GM19397 (cell line): ENCODE measurements around the gene ZDHHC17.

ENCODE experiments used
- ATAC-seq: cut with Tn5 transposase; IDR thresholded peaks from one replicate; pipeline ENCODE4 v1.9.1; 2021; ENCODE audit warnings: mild to moderate bottlenecking, moderate library complexity; ENCODE audit not compliant: unreplicated experiment

The ZDHHC17 gene

GRCh38 chr12:76876696-76877229, 112.8 kb downstream of the ZDHHC17 start:
- ATAC-seq = no peak

GRCh38 chr12:76878099-76878898, 114.4 kb downstream of the ZDHHC17 start:
- ATAC-seq = peak; percentile 41

DNA sequence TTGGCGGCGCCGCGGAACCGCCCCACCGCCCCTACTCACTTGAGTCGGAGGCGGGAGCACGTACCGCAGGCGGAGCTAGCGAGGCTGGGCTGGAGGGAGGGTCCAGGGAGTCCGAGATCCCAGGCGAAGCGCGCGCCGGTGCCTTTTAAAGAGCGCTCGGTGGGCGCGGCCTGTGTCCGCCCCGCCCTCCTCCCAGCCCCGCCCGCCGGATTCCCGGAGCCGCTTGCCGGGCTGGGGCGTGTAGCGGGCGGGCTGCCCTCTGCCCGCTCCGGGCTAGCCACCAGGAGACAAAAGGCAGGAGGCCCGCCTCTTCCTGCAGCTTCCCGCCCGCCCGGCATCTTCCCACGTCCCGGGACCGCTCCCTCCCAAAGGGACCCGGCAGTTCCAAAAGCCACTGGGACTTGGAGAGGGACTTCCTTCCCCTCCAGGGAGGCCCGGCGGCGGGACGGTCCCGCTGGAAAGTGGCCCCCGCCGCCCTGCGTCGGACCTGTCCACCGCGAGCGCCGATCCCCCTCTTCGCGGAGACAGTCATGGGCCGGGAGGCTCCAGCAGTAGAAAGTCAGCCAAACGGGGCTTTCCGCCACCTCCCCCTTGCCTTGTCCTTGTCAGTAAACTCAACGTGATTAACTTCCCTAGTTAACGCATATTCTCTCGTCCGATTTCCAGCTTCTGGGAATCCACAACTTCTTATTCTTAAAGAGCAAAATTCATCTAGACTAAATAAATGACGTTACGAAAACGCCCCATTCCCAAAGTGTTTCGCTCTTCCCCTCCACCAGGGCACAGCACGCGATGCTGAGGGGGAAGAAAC, 115.2 kb downstream of the ZDHHC17 start, which contains the start of gene CSRP2:
CSRP2 (minus strand) TSS at position 121 of the 811 bp plus-strand sequence. CDS start 12,759 bp downstream, outside the sequence.
- ATAC-seq = peak; percentile 89

GRCh38 chr12:76879710-76880518, 116.0 kb downstream of the ZDHHC17 start:
- ATAC-seq = no peak

- ATAC-seq = no peak
Measured at GRCh38 chr12:76880519-76881023, 116.7 kb downstream of the ZDHHC17 start.

- no peak for ATAC-seq
Measured at GRCh38 chr12:76881142-76881541, 117.2 kb downstream of the ZDHHC17 start.

DNA sequence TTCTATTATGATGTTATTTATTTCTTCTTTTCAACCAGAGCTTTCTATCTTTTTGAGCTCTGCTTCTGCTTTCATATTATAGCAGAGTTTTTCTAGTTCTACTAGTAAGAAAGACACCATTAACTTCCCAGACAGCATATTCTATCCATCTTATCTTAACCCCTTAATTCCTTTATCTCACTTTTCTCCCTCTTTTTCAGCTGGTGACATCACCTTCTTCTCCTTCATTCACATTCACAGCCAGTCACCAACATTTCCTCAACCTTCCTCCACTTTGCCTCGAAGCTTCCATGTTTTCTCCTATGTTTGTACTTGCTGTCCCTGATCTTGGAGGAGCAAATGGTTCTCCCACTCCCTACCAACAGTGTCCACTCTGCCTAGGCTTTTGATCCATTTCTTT, 118.5 kb downstream of the ZDHHC17 start:
- ATAC-seq = no peak

DNA sequence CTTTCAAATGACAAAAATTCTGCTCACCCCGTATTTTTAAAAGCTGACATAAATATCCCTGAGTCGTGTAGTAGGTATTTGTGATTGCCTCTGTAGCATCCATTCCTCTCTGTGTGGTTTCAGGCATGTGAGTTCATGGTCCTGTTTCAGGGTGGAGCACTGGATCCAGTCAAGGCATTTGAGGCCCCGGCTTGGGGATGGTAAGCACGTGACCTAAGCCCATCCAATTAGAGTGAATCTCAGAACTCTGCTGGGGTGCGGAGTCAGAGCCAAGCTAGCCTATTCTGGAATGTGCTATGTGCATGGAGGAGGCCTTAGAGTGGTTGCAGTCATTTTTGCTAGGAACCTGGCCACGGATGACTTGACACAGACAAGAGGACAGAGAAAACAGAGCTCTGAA, 119.2 kb downstream of the ZDHHC17 start:
- ATAC-seq = no peak

DNA sequence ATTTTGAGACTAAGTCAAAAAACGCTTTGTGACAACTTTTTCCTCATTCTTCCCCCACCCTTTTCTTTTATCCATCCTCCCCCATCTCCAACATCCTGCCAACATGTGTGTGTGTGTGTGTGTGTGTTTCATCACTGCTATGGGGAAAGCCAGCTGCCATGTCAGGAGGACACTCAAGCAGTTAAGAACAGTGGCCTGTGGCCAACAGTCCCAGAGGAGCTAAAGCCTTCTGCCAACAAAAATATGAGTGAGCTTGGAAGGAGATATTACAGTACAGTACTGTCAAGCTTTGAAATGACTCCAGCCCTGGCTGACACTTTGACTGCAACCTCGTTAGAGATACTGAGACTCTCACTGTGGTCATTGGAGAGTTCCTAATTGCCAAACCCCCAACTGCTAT, 119.9 kb downstream of the ZDHHC17 start:
- no peak for ATAC-seq

- no peak for ATAC-seq
Measured at GRCh38 chr12:76888775-76889174, 124.9 kb downstream of the ZDHHC17 start.

- no peak for ATAC-seq
Measured at GRCh38 chr12:76890151-76891143, 126.5 kb downstream of the ZDHHC17 start.

GRCh38 chr12:76891609-76892008, 127.7 kb downstream of the ZDHHC17 start:
- ATAC-seq = no peak

DNA sequence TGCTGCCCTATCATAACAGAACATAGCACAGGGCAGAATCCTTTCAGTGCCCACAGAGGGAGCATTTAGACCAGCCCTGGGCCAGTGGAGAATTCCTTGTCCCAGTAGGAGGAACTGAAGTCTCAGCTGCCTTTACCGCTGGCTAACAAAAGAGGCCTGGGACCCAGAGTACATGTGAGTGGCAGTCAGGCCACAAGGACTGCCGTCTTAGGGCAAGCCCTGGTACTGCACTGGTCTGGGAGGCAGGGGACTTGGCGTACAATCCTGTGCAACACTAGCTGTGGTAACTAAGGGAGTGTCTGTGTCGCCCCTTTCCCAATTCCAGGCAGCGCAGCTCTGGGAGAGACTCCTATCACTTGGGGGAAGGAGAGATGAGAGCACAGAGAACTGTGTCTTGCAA, 131.9 kb downstream of the ZDHHC17 start:
- ATAC-seq = no peak

GRCh38 chr12:76896274-76896673, 132.4 kb downstream of the ZDHHC17 start:
- ATAC-seq = no peak

- no peak for ATAC-seq
Measured at GRCh38 chr12:76898442-76898841, 134.5 kb downstream of the ZDHHC17 start.

GRCh38 chr12:76899522-76899921, 135.6 kb downstream of the ZDHHC17 start:
- ATAC-seq = no peak

DNA sequence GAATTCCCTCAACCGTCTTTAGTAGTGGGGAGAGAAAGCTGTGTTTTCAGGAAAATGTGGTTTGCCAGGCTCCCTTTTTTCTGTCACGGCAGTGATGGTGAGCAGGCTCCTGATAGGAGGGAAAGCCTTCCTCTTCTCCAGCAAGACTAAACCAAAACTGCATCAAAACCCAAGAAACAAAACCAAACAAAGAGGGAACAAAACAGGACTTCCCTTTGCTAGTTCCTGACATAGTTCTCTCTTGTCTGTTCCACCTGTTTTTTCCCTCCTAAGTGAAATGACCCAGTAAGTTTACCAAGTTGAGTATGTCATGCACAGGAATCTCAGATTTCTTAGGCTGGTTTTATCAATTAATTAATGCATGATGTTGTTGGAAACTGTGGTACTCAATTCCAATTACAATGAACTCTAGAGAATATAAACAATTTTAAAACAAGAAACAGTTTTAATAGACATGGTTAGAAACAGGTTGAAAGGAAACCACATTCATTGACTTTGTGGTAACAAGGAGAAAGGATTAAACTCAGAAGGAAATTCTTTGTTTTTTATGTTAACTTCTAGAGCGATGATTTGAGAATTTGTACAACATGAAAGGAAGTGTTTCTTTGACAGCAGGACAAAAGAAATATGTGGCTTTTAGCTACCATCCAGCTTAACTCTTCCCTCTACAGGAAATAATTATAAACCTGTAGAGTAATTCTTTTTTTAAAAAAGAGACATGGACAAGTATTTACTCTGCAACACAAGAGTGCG, 137.9 kb downstream of the ZDHHC17 start:
- no peak for ATAC-seq
